HG03280 (cell line): Measurements from ENCODE around the gene PCYT1A.

Experiments
- ATAC-seq: cut with Tn5 transposase; IDR thresholded peaks from one replicate; pipeline ENCODE4 v1.9.1; 2021; ENCODE audit warnings: mild to moderate bottlenecking, moderate library complexity; ENCODE audit not compliant: unreplicated experiment

Gene PCYT1A

DNA sequence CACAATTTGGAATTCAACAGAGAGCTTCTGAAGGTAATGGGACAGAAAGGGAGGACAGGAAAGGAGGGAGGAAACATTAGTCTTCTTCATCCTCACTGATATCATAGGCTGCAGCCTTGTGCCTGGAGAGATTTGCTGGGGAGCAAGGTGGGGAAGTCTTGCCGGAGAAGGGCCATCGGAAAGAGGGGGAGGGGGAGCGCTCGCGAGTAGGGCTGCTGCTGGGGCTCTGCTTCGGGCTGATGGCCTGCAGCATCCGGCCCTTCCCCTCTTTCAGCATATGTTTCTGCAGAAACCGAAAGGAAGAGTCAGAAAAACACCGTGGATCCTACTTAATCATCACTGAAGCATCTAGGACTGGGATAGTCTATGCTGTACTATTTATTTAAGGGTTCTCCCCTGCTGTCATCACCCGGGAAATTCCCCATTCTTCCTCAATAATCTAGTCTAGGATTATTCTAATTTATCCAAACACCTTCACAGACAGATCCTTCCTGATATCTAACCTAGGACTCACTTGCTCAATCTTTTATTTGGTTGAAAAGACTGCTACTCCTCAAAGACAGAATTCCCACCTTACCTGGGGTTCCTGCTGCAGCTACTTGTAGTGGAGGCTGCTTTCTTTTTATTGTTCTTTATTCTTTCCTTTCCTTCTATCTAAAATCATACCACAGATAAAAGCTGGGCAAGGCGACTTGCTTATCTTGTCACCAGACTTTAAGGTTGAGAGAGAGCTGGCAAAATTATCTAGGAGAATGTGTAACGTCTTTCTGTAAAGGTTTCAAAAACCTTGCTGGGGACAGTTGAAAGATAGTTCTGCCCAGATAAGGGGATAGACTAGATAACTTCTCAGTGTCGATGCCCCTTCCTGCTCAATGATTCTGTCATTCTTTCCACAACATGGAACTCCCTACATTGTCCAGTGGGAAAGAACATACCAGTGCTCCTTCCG is 48.6 kb downstream of the PCYT1A start:
- no peak for ATAC-seq

DNA sequence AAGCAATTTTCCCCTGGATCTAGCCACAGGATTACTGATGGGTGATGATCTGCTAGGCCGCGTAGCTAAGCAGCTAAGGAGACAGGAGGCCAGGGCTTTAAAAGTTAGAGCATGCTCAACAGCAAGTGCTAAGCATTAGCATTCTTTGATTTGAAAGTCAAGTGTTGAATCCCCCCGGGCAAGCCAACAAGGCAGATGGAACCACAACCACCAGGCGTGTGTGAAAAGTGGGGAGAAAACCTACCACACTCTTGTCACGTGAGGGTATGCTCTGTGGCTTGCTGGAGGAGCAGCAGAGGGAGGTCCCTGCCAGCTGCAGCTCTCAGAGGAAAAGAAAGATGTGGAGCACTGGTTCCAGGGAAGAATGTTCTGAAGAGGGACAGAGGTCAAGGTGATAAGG is 50.3 kb downstream of the PCYT1A start:
- no peak for ATAC-seq

DNA sequence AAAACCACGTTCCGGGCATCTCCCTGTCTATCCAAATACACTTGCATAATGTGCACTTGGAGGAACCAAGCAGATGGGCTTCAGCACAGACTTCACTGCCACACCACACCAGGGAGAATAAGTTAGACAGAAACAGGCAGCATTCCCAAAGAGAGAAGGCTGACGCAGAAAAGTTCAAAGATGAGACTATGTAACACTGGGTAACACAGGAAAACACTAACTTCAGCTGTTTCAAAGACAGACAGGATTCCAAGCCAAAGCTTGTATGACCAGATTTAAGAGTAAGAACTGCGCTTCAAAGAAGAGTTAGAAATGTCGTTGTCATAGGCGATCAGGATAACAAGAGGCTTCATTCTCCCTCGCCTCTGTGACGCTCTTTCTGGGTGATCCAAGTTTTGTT is 51.3 kb downstream of the PCYT1A start:
- ATAC-seq = no peak

DNA sequence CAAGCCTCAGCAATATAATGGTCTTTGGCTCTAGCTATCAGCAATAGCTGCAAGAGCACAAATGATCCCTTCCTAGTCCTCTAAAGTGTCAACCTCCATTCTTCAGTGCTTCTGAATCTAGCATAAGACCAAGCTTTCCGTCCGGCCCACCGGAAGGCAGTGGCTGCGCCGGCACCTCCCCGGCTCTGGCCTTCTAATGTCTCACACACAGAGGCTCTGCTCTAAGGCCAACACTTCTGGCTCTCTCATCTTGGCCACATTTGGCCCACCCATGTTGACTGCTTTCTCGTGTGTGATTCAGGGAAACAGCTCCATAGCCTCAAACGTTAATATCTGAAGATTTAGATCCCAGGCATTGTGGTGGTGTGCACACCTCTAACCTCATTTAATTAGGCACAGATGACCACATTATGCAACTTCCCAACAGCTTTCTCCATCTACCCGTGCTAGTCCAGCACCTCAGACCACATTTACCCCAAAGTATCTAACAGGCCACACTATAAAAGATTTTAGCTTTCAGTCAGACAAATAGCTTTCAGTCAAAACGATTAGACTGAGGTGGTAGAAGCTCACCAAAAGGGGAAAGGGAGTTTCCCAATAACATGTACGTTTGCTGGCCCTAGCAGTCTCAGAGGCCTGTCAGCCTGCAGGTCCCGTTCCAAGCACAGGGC is 51.9 kb downstream of the PCYT1A start:
- no peak for ATAC-seq

DNA sequence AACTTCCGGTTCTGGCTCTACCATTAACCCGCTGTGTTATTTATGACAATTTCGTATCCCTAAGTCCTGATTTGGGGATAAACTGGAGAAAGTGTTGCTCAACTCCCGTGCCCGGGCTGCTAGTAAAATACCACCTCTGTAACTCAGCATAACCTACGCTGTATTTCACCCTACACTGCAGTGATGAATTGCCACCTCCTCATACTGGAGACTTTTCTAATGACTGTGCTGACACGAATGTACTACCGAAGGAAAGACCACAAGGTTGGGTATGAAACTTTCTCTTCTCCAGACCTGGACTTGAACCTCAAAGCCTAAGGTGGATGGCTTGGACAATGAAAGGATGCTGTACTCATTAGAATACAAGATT is 54.7 kb downstream of the PCYT1A start:
- no peak for ATAC-seq

DNA sequence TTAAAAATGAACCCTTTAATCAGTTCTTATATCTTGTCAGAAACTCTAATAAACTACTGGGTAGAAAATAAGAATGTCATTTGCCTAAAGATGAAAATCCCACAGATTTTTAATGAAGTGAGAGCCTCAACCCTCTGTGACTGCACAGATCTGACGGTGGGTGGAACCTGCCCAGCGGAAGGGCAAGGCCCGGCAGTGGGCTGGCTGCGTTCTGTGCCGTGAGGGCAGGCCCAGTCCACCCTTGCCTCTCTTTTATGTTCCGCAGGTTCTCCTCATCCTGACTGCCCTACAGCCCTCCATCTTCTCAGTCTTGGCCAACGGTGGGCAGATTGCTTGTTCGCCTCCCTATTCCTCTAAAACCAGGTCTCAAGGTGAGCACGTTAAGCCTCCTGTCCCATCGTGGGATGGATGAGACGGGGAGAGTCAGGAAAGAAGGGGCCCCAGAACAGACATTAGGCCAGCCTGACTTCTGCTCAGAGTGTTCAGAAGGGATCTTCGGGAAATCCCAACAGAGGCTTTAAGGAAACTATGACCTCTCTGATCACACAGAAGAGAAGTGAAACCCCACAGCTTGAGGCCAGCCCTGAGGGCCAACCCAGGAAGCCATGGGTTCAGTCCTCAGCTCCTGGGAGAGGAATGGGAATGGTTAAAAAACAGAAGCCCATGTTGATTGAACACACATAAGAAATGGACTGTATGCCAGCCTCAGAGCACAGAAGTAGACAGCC is 55.2 kb downstream of the PCYT1A start:
- ATAC-seq = no peak

DNA sequence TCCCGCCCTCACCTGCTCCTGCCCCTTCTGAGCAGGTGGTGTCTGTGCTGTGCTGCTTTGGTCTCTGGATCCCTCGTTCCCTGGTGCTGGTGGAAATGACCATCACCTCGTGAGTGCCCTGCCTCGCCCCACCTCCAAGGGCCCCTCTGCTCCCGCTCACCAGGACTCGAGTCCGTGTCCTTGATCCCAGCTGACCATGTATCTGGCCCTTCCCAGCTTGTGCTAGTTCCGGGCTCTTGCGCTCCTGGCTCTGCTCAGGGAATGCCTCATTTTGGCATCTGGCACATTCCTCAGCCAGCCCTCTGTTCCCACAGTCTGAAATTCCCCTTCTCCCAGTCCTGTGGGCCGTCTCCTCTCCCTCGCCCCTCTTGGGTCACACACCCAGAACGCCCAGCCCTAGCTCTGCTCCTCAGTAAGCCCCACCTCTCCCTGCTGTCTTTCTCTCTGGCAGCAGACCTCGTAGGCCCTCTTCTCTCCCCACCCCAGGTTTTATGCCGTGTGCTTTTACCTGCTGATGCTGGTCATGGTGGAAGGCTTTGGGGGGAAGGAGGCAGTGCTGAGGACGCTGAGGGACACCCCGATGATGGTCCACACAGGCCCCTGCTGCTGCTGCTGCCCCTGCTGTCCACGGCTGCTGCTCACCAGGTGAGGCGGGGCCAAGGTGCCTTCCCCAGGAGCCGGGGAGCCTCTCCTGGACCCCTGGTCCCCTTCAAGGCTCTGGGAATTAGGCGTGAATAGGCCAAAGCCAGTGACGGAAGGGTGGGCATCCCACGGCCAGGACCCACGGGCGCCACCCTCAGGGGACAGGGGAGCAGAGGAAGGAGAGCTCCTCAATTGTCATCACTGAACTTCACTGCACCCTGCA is 59.7 kb downstream of the PCYT1A start:
- no peak for ATAC-seq

DNA sequence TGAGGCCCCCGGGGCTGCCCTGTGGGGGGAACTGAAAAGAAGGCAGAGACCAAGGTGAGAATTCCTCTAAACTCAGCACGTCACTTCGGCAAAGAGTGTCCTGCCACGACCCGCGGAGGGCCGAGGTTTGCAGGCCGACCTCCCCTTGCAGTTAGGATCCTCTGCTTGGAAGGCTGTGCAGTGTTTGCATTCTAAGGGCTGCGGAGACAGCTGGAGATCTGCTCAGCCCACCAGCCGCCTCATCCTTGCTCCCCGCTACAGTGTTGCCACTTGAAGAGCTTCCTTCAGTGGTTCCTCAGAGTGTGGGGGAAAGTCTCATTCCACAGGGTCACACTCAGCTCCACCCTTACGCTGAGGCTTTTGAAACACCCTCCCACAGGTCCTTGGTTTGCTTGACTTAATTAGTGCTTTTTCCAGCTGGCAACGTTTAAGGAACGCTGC is 60.4 kb downstream of the PCYT1A start:
- ATAC-seq = no peak

DNA sequence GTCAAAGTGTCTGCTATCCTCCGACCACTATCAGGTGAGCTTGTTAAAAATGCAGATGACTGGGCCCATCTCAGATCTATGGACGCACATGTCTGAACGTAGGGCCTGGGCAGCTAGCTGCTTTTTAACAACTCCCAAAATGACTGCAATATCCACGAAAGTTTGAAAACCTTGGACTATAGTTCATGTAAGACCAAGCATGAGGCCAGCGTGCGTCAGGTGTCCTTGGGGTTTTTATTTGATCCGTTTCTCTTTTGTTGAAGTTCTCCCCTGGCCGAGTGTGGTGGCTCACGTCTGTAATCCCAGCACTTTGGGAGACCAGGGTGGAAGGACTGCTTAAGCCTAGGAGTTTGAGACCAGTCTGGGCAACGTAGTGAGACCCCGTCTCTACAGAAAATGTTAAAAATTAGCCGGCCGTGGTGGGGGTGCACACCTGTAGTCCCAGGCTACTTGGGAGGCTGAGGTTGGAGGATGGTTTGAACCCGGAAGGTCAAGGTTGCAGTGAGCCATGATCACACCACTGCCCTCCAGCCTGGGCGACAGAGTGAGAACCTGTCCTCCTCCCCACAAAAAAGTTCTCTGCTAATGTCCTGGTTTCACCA is 61.7 kb downstream of the PCYT1A start:
- no peak for ATAC-seq

DNA sequence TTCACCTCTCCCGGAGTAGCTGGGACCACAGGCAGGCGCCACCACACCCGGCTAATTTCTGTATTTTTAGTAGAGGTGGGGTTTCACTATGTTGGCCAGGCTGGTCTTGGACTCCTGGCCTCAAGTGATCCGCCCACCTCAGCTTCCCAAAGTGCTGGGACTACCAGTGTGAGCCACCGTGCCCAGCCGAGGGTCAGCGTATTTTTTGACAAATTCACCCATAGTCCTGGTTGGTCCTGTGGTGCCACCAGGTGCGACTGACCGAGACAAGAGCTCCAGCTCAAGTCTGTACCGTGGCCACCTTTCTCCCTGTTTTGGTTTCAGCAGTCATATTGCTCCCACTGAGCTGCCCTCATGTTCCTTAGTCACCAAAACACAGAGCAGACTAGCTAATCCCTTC is 62.4 kb downstream of the PCYT1A start:
- ATAC-seq = no peak

DNA sequence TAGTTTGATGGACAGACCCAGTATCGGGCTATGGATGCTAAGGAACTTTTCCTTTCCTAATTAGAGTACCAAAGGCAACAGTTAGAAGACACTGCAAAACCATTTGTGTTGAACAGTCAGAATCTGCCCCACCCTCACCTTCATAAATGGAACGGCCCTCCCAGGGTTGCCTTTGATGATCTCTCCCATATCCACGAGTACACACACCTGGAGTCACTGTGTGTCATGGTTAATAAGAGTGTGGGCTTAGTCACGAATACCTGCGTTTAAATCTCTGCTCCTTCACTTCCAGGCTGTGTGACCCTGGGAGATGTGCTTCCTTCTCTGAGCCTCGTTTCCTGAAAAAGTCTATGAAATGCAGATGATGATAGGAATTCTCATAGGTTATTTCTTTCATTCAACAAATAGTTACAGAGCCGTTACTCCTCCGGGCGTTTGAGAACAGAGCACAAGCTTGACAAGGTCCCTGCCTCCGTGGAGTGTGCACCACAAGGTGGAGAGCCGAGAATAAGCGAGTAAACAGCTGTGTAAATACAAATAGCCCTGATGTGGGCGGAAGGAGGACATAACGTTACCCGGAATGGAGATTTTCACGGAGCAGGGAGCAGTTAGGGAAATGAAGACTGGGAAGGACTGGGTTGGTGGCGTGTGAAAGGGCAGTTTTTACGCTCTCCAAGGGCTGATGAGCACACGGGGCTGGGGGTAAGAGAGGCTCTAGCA is 64.5 kb downstream of the PCYT1A start:
- no peak for ATAC-seq

DNA sequence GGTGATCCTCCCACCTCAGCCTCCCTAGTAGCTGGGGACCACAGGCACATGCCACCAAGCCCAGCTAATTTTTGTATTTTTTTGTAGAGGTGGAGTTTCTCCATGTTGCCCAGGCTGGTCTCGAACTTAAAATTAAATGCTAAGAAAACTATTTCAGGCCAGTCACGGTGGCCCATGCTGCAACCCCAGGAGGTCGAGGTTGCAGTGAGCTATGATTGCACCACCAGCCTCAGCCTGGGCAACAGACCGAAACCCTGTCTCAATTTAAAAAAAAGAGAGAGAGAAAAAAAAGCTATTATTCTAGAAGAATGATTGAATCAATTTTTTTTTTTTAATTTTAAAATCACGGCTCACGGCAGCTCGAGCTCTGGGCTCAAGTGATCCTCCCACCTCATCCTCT is 66.5 kb downstream of the PCYT1A start:
- ATAC-seq = no peak

DNA sequence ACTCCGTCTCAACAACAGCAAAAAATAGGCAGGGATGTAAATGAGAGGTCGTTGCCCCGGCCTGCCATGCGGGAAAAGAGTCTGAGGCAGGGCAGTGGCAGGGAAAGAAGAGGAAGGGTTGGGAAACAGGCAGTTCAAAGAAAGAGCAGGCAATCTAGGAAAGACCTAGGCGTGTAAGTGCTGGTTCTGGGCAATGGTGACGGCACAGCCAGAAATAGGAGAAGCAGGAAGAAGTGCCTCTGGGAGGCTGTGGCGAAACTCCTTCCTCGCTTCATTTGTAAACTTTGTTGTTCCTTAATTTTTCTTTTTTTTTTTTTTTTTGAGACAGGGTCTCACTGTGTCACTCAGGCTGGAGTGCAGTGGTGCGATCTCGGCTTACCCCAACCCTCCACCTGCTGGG is 66.9 kb downstream of the PCYT1A start:
- no peak for ATAC-seq

DNA sequence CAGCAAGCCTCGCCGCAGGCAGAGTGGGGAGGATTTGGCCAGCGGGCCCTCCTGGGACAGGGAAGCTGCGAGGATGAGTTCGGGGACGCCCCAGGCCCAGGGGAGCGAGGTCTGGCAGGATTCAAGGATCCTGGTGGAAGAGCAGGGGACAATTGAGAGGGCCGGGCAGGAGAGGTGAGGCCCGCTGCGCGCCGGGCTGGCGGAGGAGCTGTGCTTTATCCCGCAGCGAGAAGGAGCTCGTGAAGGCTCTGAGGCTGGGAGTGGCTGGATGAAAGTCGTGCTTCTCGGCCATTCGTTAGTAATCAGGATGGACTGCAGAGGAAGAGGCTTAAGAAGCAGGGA is 67.6 kb downstream of the PCYT1A start:
- no peak for ATAC-seq

DNA sequence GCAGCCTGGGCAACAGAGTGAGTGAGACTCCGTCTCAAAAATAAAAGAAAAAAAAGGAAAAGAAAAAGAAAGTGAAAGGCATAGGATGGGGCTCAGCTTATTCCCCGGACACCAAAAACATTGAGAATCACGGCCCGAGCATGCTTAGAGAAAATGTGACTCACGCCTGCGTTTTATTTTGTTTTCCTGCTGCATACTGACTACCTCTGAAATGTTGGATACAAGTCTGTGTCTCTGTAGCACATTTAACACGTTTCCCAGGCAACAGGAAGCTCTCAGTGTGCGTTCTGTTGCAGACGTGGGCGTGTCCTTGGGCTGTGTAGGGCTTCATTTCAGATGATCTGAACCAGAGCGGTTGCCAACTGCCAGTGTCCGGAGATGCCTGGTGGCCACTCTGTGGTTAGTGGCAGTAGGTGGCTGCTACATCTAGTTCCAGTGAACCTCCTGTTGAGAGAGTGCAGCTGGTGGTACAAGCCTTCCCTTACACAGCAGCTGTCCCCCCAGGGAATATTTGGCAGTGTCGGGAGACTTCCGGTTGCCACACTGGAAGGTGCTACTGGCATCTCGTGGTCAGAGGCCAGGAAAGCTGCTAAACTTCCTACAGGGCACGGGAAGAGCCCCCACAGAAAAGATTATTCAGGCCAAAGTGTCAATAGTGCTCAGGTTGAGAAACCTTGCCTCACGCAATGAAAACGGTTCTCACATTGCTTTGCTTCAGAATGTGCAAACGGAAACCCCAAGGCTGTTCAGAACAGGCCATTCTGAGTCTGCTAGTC is 68.1 kb downstream of the PCYT1A start:
- ATAC-seq = no peak

DNA sequence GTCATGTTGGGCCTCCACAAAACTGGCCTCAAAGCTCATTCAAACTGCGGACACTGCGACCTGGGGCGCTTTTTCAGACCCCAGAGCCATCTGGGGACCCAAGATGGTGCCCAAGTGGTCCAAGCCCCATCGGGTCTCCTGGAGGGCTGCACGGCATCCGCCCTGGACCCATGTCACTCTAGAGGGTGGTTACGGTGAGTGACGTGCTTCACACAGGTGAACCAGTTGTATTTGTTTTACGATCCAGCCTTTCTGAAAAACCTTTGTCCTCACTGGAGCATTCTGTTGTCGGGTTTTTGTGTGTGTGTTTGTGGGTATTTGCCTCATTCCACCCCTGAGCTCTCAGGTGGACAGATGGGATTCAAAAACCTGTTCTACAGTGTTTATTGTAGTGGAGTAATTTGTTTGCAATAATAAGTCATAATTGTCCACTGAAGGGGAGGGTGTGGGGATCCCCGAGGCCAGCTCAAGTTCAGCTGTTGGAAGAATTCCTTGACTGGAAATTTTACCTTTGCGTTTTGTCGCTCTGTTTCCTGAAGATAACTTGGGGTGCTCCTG is 69.3 kb downstream of the PCYT1A start:
- no peak for ATAC-seq

DNA sequence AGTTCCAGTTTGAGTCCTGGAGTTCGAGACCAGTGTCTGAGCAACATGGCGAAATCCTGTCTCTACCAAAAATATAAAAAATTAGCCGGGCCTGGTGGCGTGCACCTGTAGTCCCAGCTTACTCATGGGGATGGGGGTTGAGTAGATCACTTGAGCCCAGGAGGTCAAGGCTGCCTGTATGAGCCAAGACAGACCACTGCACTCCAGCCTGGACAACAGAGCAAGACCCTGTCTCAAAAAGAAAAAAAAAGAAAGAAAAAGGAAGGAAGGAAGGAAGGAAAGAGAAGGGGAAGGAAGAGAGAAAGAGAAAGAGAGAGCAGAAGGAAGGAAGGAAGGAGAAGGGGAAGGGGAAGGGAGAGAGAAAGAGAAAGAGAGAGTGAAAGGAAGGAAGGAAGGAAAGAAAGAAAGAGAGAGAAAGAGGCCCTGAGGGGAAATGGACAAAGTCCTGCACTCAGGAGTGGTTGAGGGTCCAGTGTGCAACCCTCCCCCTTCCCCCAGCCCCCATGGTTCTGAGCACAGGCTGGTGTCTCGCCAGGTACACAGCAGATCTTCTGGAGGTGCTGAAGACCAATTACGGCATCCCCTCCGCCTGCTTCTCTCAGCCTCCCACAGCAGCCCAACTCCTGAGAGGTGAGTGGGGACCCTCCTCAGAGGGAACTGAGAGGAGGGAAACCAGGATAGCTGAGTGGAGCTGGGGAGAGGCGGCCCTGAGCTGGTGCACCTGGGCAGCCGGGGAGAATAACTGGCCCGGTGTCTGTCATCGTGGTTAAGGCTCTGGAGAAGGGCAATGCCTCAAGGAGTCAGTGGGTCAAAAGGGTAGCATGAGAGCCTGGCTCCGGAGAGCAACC is 70.0 kb downstream of the PCYT1A start:
- no peak for ATAC-seq

DNA sequence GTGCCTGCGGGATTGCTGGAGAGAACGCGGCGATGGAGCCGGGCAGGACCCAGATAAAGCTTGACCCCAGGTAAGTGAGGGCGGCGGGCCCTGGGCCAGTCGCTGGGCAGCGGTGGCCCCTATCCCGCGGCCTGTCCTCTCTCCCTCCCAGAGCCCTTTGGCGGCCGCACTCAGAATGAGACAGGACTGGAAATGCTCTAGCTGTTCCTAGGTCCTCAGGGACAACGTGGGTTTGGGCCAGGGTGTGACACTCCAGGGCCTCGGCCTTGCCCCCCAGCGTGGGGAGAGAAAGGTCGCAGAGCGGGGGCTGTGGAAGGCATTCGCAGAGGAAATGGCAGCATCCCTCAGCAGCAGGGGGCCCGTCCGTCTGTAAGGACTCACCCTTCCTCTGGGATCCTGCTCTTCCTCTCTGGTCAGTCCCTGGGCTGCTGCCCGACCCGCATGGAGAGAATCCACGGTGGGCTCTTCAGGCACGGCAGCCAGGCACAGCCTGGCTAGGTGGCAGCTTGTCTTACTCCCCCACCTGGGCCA is 70.8 kb downstream of the PCYT1A start:
- no peak for ATAC-seq
